CD4-positive, alpha-beta memory T cell (primary cell): ENCODE measurements around the gene YKT6. TPM values are rescaled to one million over a fixed set of nuclear protein-coding genes. Genes with fewer than 3 reads are reported as not detected.

Experiments used
- CTCF ChIA-PET: fragments of 350-600 bp; sonication (Branson Sonifier 250); formaldehyde crosslinking; loops from one replicate; lab custom pipeline; 2021; ENCODE audit warnings: inconsistent platforms; ENCODE audit not compliant: partially characterized antibody; lab: Charles Lee
- POLR2A ChIA-PET: fragments of 350-600 bp; sonication (Branson Sonifier 250); formaldehyde crosslinking; loops from one replicate; lab custom pipeline; 2021; ENCODE audit not compliant: partially characterized antibody; lab: Charles Lee
- DNase-seq, 5 donors: peaks; one replicate each; pipeline versions ENCODE4 v3.0.0 to v3.0.0-alpha.2; 2020 to 2022; ENCODE audit warnings: mixed read lengths in 1 of 5
- H3K27ac ChIP-seq: one replicate; pipeline ENCODE4 v1.7.0; 2013; ENCODE audit warnings: low read depth, low read length
- H3K27me3 ChIP-seq: 2 replicates; pipeline ENCODE4 v1.7.0; 2013; ENCODE audit warnings: mild to moderate bottlenecking, low read length, moderate library complexity; ENCODE audit not compliant: insufficient read depth
- H3K36me3 ChIP-seq: 2 replicates; pipeline ENCODE4 v1.7.0; 2013; ENCODE audit warnings: mild to moderate bottlenecking, low read length, moderate library complexity; ENCODE audit not compliant: insufficient read depth
- H3K4me1 ChIP-seq: 2 replicates; pipeline ENCODE4 v1.7.0; 2013; ENCODE audit warnings: mild to moderate bottlenecking, low read length, moderate library complexity; ENCODE audit not compliant: insufficient read depth
- H3K4me3 ChIP-seq, 2 donors: one replicate each; pipeline ENCODE4 v1.7.0; 2013; ENCODE audit warnings: low read length in 2 of 2, mild to moderate bottlenecking in 1 of 2
- H3K9me3 ChIP-seq, 2 donors: one replicate each; pipeline ENCODE4 v1.7.0; 2013; ENCODE audit warnings: low read length in 2 of 2, control low read depth in 1 of 2; ENCODE audit not compliant: control insufficient read depth in 1 of 2
- H3K27ac Mint-ChIP-seq, 7 donors: one replicate each; pipeline ENCODE4 v1.8.0; 2020 to 2021; ENCODE audit warnings: mixed read lengths in 7 of 7, mild to moderate bottlenecking in 6 of 7, inconsistent platforms in 3 of 7, moderate library complexity in 3 of 7
- H3K27me3 Mint-ChIP-seq, 2 donors: one replicate each; pipeline ENCODE4 v1.8.0; 2020 to 2021; ENCODE audit warnings: mixed read lengths in 2 of 2
- H3K36me3 Mint-ChIP-seq, 2 donors: one replicate each; pipeline ENCODE4 v1.8.0; 2020 to 2021; ENCODE audit warnings: mixed read lengths in 2 of 2, inconsistent platforms in 1 of 2, mild to moderate bottlenecking in 1 of 2
- H3K4me1 Mint-ChIP-seq, 4 donors: one replicate each; pipeline ENCODE4 v1.8.0; 2020 to 2021; ENCODE audit warnings: mixed read lengths in 4 of 4, mild to moderate bottlenecking in 1 of 4
- H3K4me3 Mint-ChIP-seq, 8 donors: one replicate each; pipeline ENCODE4 v1.8.0; 2020 to 2021; ENCODE audit warnings: mixed read lengths in 8 of 8, mild to moderate bottlenecking in 7 of 8, moderate library complexity in 6 of 8, inconsistent platforms in 3 of 8
- H3K9me3 Mint-ChIP-seq, 8 donors: one replicate each; pipeline ENCODE4 v1.8.0; 2020 to 2021; ENCODE audit warnings: mixed read lengths in 8 of 8, mild to moderate bottlenecking in 5 of 8, inconsistent platforms in 3 of 8, moderate library complexity in 1 of 8
- intact Hi-C: fragments of 100-400 bp; cut with micrococcal nuclease; formaldehyde crosslinking; loops from one replicate; pipeline ENCODE4 v1.15.1; 2023
- polyA plus RNA-seq, 2 donors: library from polyadenylated mRNA; unstranded; fragments of 300-500 nt; fragmentation: Illumina TruSeq; gene quantifications; one replicate each; pipeline ENCODE4 v1.2.3, GENCODE V29; 2021
- total RNA-seq, 2 experiments: library from RNA; stranded (reverse); gene quantifications; one replicate each; pipeline ENCODE4 v1.2.3, GENCODE V29; 2021

The YKT6 gene
- total and polyA plus RNA-seq, 4 experiments from 2014 or later, result 41.6 to 63.2 (median 52.6) TPM

DNA sequence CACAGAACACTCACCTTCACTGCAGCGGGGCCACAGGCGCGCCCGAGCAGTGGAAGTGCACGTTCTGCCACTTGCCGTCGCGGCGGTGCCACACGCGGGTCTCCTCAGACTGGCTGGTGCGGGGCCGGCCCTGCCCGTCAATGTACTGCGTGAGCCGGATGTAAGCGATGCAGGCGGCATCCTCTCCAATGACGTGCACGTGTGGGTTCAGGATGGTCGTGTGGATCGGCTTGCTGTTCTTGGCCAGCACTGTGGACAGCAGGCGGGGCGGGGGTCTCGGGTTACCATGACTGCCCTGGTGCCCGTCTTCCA lies 19.2 kb downstream of the YKT6 start:
- Mint-ChIP-seq H3K36me3 (no peaks in the 10 kb centered on the region), H3K4me3 (no peak overlapping the region), H3K27me3 (peaks cover 0 to 3% of the 10 kb centered on the region in 2 donors), H3K9me3 (no peaks in the 10 kb centered on the region), H3K4me1 (no peaks in the 10 kb centered on the region), H3K27ac (no peak overlapping the region)
- ChIA-PET CTCF (no interaction called here), POLR2A (no interaction called here)
- no peak overlapping the region for H3K27ac ChIP-seq
- no peak overlapping the region for H3K4me3 ChIP-seq
- H3K4me1 ChIP-seq, result no peaks in the 10 kb centered on the region
- no peaks in the 10 kb centered on the region for H3K9me3 ChIP-seq
- no peaks in the 10 kb centered on the region for H3K36me3 ChIP-seq
- DNase-seq, result no peak
- intact Hi-C loops, result no loop called here
- no peaks in the 10 kb centered on the region for H3K27me3 ChIP-seq

DNA sequence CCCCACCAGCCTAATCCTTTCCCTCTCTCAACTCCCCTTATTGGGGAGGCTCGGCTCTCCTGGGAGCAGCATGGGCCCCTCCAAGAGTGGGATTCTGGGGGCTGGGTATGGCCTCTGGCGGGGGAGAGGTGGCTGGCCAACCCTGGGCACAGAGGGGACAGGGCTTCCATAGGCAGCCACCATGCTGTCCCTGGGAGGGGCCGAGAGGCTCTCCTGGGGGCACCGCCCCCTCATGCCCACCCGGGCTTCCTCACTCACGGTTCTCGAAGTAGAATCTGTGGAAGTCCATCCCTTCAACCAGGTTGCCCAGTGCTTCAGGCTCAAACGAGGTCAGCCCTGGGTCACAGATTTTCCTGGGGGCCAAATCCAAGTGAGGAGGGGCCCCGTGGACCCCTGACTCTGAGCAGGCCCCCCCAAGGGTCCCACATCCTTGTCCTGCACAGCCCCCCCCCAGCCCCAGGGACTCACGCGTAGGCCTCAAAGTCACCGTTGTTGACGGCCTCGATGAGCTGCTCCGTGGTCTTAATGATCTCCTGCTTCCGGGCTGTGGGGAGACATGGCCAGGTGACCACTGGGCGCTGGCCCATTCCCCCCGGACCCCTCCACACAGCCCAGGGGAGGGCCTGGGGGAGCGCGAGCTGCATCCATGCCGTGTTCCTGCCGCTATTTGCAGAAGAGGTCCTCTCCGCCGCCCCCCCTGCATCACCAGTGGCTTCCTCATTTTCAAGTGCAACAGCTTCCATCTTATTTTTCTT lies 19.8 kb downstream of the YKT6 start:
- H3K36me3 Mint-ChIP-seq, result no peaks in the 10 kb centered on the region
- Histone ChIP-seq H3K4me1 (no peaks in the 10 kb centered on the region), H3K27ac (no peak overlapping the region), H3K36me3 (no peaks in the 10 kb centered on the region), H3K27me3 (no peaks in the 10 kb centered on the region), H3K9me3 (no peaks in the 10 kb centered on the region), H3K4me3 (no peak overlapping the region)
- ChIA-PET CTCF (no interaction called here), POLR2A (no interaction called here)
- no peak overlapping the region for H3K4me3 Mint-ChIP-seq
- H3K27ac Mint-ChIP-seq, result no peak overlapping the region
- H3K27me3 Mint-ChIP-seq, result peaks cover 0 to 3% of the 10 kb centered on the region in 2 donors
- H3K4me1 Mint-ChIP-seq, result no peaks in the 10 kb centered on the region
- no peaks in the 10 kb centered on the region for H3K9me3 Mint-ChIP-seq
- no peak for DNase-seq
- intact Hi-C loops, result no loop called here

DNA sequence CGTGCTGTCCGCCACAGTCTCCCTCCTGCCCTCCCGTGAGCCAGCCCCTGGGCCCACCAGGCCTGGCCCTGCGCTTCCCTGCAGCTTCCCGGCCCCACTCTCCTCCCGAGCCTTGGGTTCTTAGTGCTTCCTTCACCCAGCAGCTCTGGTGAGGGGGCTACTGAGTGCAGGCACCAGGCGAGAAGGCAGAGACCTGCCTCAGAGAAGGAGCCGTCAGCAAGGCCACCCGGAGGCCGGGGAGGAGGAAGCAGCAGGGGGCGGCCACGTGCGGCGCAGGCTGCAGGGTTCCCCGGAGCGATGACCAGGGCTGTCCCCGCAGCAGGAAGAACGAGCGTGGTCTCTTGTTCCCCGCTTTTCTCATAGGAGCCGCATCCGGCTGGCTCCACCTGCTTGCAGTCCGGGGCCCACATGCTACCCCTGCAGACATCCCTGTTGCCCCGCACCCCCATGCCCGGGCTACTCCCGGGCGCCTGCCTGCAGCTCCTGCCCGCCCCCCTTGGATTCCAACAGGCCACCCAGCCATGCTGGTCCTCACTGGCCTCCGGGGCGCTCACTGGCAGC lies 20.5 kb downstream of the YKT6 start:
- POLR2A ChIA-PET, result no interaction called here
- H3K36me3 ChIP-seq, result no peaks in the 10 kb centered on the region
- Mint-ChIP-seq H3K27me3 (peaks cover 5 to 7% of the 10 kb centered on the region in 2 donors), H3K4me3 (no peak overlapping the region), H3K36me3 (no peaks in the 10 kb centered on the region), H3K9me3 (no peaks in the 10 kb centered on the region), H3K4me1 (no peaks in the 10 kb centered on the region), H3K27ac (no peak overlapping the region)
- intact Hi-C loops, result no loop called here
- H3K27me3 ChIP-seq, result no peaks in the 10 kb centered on the region
- DNase-seq, result no peak
- H3K9me3 ChIP-seq, result no peaks in the 10 kb centered on the region
- no peak overlapping the region for H3K27ac ChIP-seq
- CTCF ChIA-PET, result no interaction called here
- H3K4me3 ChIP-seq, result no peak overlapping the region
- H3K4me1 ChIP-seq, result no peaks in the 10 kb centered on the region

DNA sequence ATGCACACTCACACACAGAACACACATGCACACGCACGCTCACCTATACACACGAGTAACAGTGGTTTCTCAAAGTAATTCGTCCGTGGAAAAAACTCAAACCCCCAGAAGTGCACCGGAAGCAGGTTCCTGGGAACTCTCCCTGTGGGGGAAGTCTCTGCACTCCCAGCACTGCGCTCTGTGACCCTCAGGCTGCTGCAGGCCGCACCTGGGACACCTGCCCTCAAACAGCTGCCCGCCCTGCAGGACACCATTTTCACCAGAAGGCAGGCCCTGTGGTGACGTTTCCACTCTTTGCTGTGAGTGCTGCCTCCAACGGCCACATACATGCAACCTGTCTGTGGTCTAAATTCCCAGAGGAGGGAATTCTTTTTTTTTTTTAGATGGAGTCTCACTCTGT lies 21.3 kb downstream of the YKT6 start:
- H3K4me1 Mint-ChIP-seq, result no peaks in the 10 kb centered on the region
- Histone ChIP-seq H3K36me3 (no peaks in the 10 kb centered on the region), H3K27me3 (no peaks in the 10 kb centered on the region), H3K9me3 (no peaks in the 10 kb centered on the region), H3K4me3 (no peak overlapping the region), H3K27ac (no peak overlapping the region), H3K4me1 (no peaks in the 10 kb centered on the region)
- ChIA-PET POLR2A (no interaction called here), CTCF (no interaction called here)
- H3K4me3 Mint-ChIP-seq, result no peak overlapping the region
- H3K27ac Mint-ChIP-seq, result no peak overlapping the region
- no peaks in the 10 kb centered on the region for H3K36me3 Mint-ChIP-seq
- peaks cover 5 to 7% of the 10 kb centered on the region in 2 donors for H3K27me3 Mint-ChIP-seq
- H3K9me3 Mint-ChIP-seq, result no peaks in the 10 kb centered on the region
- no peak for DNase-seq
- intact Hi-C loops, result no loop called here

DNA sequence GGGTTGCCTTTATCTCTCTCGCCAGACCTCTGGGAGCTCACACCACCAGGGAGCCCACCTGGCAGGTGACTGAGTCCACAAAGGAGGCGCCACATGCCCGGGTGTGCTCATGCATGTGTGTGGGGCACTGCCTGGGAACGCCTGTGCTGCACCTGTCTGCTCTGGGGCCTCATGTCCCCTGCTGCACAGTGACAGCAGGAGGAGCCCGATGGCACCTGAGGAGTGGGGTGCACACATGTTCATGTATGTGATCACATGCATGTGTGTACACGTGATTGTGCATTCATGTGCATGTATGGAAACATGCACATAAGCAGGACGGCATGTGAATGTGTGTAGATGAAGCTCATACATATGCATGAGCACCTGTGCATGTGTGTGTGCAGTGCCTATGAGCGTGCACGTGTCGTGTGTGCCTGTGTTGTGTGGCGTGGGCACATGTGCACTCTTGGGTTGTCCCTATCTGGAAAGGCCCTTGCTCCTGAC lies 22.0 kb downstream of the YKT6 start:
- Mint-ChIP-seq H3K36me3 (no peaks in the 10 kb centered on the region), H3K9me3 (no peaks in the 10 kb centered on the region), H3K27ac (no peak overlapping the region), H3K4me3 (no peak overlapping the region), H3K27me3 (peaks cover 5 to 7% of the 10 kb centered on the region in 2 donors), H3K4me1 (no peaks in the 10 kb centered on the region)
- DNase-seq, result no peak
- Histone ChIP-seq H3K9me3 (no peaks in the 10 kb centered on the region), H3K27ac (no peak overlapping the region), H3K27me3 (no peaks in the 10 kb centered on the region), H3K4me3 (no peak overlapping the region), H3K4me1 (no peaks in the 10 kb centered on the region), H3K36me3 (no peaks in the 10 kb centered on the region)
- intact Hi-C loops, result no loop called here
- ChIA-PET CTCF (no interaction called here), POLR2A (no interaction called here)

DNA sequence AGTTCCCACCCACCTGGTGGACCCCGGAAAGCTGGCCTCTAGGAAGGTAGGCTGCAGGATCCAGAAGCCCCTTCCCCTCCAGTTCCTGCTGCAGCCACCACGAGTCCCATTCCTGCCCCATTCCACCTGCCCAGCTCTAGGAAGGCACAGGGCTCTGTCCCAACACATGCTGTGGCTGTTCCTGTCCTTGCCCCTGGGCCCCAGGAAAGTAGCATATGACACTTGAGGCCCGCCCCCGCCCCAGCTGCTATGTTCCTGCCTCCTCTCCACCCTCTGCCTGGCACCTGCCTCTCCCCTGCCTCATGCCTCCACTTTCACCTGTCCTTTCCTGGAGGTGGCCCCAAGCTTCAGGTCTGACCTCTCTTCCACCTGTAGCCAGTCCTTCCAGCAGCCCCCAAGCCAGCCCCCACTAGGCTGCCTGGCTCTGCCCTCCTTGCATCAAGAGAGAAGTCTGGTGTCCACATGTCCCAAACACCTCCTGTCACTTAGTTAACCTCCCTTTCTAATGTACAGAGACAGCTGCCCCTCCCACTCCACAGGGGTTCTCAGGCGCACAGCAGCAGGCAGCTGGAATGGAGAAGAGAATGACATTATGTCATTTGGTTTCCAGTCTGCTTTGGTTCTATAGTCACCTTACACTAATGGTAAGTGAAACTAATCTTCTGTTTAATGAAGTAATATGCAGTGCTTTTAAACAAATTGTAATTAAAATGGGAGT lies 22.7 kb downstream of the YKT6 start:
- no peaks in the 10 kb centered on the region for H3K36me3 ChIP-seq
- no peaks in the 10 kb centered on the region for H3K27me3 ChIP-seq
- H3K27ac Mint-ChIP-seq, result peak overlapping the region in 3 of 7 donors; percentile 36 to 75 (median 52)
- H3K9me3 ChIP-seq, result no peaks in the 10 kb centered on the region
- H3K36me3 Mint-ChIP-seq, result no peaks in the 10 kb centered on the region
- H3K4me1 ChIP-seq, result no peaks in the 10 kb centered on the region
- intact Hi-C loops, result no loop called here
- no peaks in the 10 kb centered on the region for H3K9me3 Mint-ChIP-seq
- H3K4me1 Mint-ChIP-seq, result no peaks in the 10 kb centered on the region
- H3K27ac ChIP-seq, result no peak overlapping the region
- POLR2A ChIA-PET, result no interaction called here
- no peak overlapping the region for H3K4me3 Mint-ChIP-seq
- no peak for DNase-seq
- H3K4me3 ChIP-seq, result no peak overlapping the region
- CTCF ChIA-PET, result no interaction called here
- peaks cover 5 to 7% of the 10 kb centered on the region in 2 donors for H3K27me3 Mint-ChIP-seq

DNA sequence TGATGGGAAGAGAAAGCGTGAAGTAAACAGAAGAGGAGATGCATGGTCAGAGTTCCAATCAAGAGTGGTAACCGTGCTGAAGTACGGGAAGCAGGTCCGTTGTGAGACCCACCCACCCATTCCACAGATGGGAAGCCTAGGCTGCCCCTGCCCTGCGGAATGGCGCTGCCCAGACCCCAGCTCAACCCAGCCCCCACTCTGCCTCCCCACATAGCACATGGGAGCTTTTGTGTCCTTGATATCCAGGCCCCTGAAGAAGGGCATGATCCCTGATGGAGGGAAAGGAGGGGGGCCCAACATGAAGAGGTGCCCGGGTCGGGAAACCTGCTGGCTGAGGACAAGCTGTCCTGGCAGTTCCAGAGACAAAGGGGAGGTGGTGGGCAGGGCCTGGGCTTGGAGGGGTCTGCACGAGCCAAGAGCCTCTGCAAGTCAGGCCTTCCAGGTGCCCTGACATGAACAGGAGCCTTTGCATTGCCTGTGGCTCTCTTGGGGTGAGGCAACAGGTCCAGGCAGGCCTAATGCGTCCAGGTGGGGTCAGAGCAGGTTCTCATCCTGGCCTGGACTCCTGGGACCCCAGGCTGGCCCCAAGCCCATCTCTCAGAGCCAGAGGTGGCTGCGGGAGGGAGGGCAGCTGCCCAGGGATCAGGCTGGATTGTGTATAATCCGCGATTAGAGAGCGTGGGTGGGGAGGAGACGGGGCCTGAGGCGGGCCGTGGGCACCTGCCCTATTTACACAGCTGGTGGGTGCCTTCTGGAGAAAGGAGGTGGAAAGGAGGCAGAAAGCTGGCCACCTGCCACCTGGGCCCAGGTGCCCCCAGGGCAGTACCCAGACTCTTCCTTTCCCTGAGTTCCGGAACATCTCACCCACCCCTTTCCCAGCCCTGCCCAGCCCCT lies 23.5 kb downstream of the YKT6 start:
- DNase-seq, result no peak
- Mint-ChIP-seq H3K4me1 (no peaks in the 10 kb centered on the region), H3K4me3 (no peak overlapping the region), H3K27ac (peak overlapping the region in 1 of 7 donors; percentile 75), H3K9me3 (no peaks in the 10 kb centered on the region), H3K27me3 (peaks cover 5 to 7% of the 10 kb centered on the region in 2 donors), H3K36me3 (no peaks in the 10 kb centered on the region)
- H3K27ac ChIP-seq, result no peak overlapping the region
- H3K27me3 ChIP-seq, result no peaks in the 10 kb centered on the region
- POLR2A ChIA-PET, result no interaction called here
- no peaks in the 10 kb centered on the region for H3K9me3 ChIP-seq
- no peaks in the 10 kb centered on the region for H3K4me1 ChIP-seq
- no peak overlapping the region for H3K4me3 ChIP-seq
- intact Hi-C loops, result no loop called here
- no peaks in the 10 kb centered on the region for H3K36me3 ChIP-seq
- CTCF ChIA-PET, result interaction anchor here (0.6 kb wide), 1 partner anchor 312 kb away, joined by 3 read pairs; no protein-coding TSS in a partner anchor
